Keratinocyte (primary cell): Measurements from ENCODE around the gene DPH2.

Experiments used
- EZH2 ChIP-seq: IDR thresholded peaks from one replicate; pipeline ENCODE4 v1.6.1; 2012; ENCODE audit warnings: inconsistent platforms, mild to moderate bottlenecking, low read length, moderate library complexity
- TF ChIP-seq, protein P1 (sequence below), 3 experiments: IDR thresholded peaks in 1 of 3; conservative IDR thresholded peaks in 1 of 3; optimal IDR thresholded peaks in 1 of 3; 2 replicates in 2 of 3; 3 replicates in 1 of 3; pipeline versions ENCODE3 to v1.5.1; 2011; ENCODE audit warnings: low read length in 3 of 3, mild to moderate bottlenecking in 3 of 3, moderate library complexity in 2 of 3, control low read depth in 1 of 3, inconsistent platforms in 1 of 3; ENCODE audit not compliant: insufficient read depth in 2 of 3; ENCODE audit errors: extremely low read depth in 1 of 3

DNA sequence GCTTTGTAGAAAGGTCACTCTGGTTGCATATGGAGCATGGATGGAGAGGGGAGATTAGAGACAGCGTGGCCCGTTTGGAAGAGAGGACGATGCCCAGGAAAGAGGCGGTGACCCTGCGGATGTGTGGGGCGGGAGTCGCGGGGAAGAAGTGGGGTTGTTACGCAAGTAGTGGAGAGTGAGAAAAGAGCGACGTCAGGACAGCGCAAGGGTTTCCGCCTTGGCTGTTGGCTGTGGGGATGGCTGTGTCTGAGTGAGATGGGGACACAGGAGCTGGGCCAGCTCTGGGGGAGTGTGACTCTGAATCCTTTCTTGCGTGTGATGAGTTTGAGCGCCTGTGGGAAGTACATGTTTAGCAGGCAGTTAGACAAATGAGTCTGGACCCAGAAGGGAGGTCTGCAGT, 13.0 kb downstream of the DPH2 start:
- TF ChIP-seq, protein P1, sequence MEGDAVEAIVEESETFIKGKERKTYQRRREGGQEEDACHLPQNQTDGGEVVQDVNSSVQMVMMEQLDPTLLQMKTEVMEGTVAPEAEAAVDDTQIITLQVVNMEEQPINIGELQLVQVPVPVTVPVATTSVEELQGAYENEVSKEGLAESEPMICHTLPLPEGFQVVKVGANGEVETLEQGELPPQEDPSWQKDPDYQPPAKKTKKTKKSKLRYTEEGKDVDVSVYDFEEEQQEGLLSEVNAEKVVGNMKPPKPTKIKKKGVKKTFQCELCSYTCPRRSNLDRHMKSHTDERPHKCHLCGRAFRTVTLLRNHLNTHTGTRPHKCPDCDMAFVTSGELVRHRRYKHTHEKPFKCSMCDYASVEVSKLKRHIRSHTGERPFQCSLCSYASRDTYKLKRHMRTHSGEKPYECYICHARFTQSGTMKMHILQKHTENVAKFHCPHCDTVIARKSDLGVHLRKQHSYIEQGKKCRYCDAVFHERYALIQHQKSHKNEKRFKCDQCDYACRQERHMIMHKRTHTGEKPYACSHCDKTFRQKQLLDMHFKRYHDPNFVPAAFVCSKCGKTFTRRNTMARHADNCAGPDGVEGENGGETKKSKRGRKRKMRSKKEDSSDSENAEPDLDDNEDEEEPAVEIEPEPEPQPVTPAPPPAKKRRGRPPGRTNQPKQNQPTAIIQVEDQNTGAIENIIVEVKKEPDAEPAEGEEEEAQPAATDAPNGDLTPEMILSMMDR (optimal IDR thresholded peaks at IDR 0.05 in 1 of 3, IDR thresholded peaks at IDR 0.05 in 1 of 3, conservative IDR thresholded peaks at IDR 0.05 in 1 of 3; ENCODE audit: extremely low read depth in 1 of 3, insufficient read depth in 2 of 3, low read length in 3 of 3): no peak
- no peak for TF ChIP-seq EZH2
